Smooth muscle cell of the brain vasculature (primary cell): Measurements from ENCODE around the gene TRABD.
"Not testable (repeated sequence)": the region's sequence is repeated elsewhere in the genome, so short reads cannot be mapped to it uniquely, and the experiment has no call there.

Experiments
- DNase-seq: peaks from one replicate; pipeline ENCODE4 v3.0.0-alpha.2; 2012; ENCODE audit warnings: low read depth, low spot score

TRABD gene

GRCh38 chr22:50201191-50202129 lies 15.7 kb downstream of the TRABD start:
- DNase-seq = no peak

DNA sequence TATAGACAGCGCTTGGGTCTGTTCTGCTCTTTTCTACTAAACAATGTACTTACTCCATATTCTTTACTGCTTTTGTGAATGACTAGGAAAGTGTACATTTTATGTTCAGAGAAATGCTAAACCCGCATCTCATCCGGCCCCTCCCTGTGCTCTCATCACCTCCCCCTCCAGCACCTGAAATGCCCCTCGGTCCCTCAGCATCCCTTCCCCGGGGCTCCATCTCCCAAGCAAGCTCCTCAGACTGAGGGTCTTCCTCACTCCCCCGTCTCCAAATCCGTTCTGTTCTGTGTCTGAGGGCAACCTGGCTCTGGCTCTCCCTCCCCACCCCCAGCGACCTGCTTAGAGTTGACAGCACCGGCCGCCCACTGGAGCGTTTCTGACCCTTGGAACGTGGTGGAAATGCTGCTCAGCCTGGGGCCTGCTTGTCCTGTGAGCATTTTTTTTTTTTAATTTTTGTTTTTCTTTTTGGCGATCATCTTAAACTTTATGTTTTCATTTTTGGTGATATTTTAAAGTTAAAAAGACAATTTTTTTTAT lies 16.5 kb downstream of the TRABD start:
- DNase-seq = no peak

DNA sequence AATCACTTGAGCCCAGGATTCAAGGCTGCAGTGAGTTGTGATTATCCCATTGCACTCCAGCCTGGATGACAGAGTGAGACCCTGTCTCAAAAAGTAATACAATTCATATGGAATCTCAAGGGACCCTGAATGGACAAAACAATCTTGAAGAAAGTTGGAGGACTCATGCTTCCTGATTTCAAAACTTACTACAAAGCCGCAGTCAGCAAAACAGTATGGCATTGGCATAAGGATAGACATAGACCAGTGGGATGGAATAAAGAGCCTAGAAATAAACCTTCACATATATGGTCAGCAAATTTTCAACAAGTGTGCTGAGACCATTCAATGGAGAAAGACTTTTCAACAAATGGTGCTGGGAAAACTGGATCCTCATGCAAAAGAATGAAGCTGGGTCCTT lies 17.6 kb downstream of the TRABD start:
- DNase-seq = no peak

GRCh38 chr22:50204571-50204970 lies 18.9 kb downstream of the TRABD start:
- DNase-seq = no peak

- DNase-seq = not testable (repeated sequence)
These were observed 19.3 kb downstream of the TRABD start for GRCh38 chr22:50204998-50205397.

- DNase-seq = no peak
These were observed 20.3 kb downstream of the TRABD start for GRCh38 chr22:50205781-50206569.

DNA sequence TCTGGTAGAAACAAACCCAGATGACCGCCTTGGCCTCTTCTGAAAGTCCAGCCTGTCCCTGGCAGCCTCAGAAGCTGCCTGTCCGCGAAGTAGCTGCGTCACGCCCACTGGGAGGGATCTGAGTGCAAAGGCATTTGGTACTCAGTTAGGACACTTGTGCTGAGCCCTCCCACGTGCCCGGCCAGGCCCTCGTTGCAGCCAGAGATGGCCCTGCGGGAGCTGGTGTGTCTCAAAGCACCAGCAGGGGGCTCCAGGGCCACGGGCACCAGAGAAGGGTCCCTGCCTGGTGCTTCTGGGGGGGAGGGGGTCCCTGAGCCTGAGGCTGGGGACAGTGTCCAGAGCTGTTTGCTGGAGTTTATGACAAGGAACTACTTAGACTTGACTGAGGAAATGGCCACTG lies 20.9 kb downstream of the TRABD start:
- no peak for DNase-seq

- no peak for DNase-seq
These were observed 21.8 kb downstream of the TRABD start for GRCh38 chr22:50207383-50208140.

- DNase-seq = no peak
These were observed 22.8 kb downstream of the TRABD start for GRCh38 chr22:50208430-50208938.

- DNase-seq = no peak
These were observed 23.5 kb downstream of the TRABD start for GRCh38 chr22:50208939-50209892.

- DNase-seq = no peak
These were observed 24.2 kb downstream of the TRABD start for GRCh38 chr22:50209893-50210292.

DNA sequence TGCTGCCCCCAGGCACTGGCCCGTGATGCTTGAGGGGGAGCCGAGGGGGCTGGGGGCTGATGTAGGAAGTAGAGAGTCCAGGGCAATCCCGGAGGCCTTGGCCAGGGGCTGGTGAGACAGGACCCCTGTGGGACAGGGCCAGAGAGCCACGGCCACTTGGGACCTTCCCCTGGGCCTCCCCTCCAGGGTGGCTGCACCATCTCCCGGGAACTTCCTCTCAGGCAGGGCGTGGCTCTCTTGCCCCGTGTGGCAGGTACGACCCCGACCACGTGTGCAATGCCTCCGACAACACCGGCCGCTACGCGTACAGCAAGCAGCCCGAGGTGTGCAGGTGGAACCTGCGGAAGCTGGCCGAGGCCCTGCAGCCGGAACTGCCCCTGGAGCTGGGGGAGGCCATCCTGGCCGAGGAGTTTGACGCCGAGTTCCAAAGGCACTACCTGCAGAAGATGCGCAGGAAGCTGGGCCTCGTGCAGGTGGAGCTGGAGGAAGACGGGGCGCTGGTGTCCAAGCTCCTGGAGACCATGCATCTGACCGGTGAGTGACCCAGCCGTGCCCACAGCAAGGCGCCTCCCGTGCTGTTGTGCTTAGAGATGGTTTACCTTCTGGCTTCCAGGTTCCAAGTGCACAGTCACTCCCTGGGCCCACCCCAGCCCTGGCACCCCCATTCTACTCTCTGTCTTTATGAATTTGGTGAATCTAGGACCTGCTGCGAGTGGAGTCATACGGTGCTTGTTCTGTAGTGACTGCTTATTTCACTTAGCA lies 24.8 kb downstream of the TRABD start:
- no peak for DNase-seq

- no peak for DNase-seq
These were observed 25.4 kb downstream of the TRABD start for GRCh38 chr22:50211147-50211546.

GRCh38 chr22:50213263-50213662 lies 27.6 kb downstream of the TRABD start:
- DNase-seq = no peak

GRCh38 chr22:50215297-50216054 lies 29.8 kb downstream of the TRABD start:
- DNase-seq = no peak

GRCh38 chr22:50216055-50216683 lies 30.5 kb downstream of the TRABD start:
- no peak for DNase-seq

DNA sequence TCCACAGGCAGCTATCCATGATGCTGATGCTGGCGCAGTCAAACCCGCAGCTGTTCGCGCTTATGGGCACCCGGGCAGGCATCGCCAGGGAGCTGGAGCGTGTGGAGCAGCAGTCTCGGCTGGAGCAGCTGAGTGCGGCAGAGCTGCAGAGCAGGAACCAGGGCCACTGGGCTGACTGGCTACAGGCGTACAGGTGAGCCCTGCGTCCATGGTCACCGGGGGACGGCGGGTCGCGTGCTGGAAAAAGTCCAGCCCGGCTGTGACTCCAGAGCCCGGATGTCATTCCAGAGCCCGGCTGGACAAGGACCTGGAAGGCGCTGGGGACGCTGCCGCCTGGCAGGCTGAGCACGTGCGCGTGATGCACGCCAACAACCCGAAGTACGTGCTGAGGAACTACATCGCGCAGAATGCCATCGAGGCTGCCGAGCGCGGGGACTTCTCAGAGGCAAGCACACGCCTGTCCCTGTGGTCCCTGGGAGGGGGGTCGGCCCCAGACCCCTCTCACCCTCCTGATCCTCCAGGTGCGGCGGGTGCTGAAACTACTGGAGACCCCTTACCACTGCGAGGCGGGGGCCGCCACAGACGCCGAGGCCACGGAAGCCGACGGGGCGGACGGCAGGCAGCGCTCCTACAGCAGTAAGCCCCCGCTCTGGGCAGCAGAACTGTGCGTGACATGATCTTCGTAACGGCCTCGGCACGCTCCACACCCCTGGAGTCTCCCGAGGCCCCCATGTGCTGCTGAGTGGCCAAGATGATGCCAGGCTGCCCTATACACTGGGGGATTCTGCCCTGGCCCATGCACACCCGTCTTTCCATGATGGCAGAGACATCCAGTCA lies 31.2 kb downstream of the TRABD start:
- DNase-seq = no peak
